Choroid plexus epithelial cell (primary cell): ENCODE results near the gene FOXS1.
A peak's percentile ranks its signal among the peaks of the same experiment; 100 is the strongest.

Source experiments
- DNase-seq: peaks from one replicate; pipeline ENCODE4 v3.0.0-alpha.2; 2010; ENCODE audit warnings: low read depth
- H3K4me3 ChIP-seq: 2 replicates; pipeline ENCODE4 v1.5.1; 2011; ENCODE audit warnings: low read depth, mild to moderate bottlenecking, control low read depth, low read length, moderate library complexity
- CTCF ChIP-seq: conservative IDR thresholded peaks from 2 replicates; pipeline ENCODE4 v1.5.1; 2011; ENCODE audit warnings: low read depth, mild to moderate bottlenecking, control low read depth, inconsistent platforms, low read length, moderate library complexity

FOXS1 gene

GRCh38 chr20:31845300-31845863 lies at the start of gene FOXS1:
Gene FOXS1 (minus strand): TSS chr20:31845604. CDS start chr20:31845542, 62 bp downstream.
- no peak for TF ChIP-seq CTCF
- no peak for DNase-seq
- no peak within 1 kb of the TSS for H3K4me3 ChIP-seq

GRCh38 chr20:31890646-31891045 lies 45.2 kb upstream of the FOXS1 start:
- no peak overlapping the region for H3K4me3 ChIP-seq
- DNase-seq: no peak
- no peak for TF ChIP-seq CTCF

GRCh38 chr20:31883829-31884228 lies 38.4 kb upstream of the FOXS1 start:
- TF ChIP-seq CTCF: no peak
- DNase-seq: no peak
- no peak overlapping the region for H3K4me3 ChIP-seq

- no peak for TF ChIP-seq CTCF
- H3K4me3 ChIP-seq: no peak overlapping the region
- no peak for DNase-seq
Measured at GRCh38 chr20:31881945-31882344, 36.5 kb upstream of the FOXS1 start.

GRCh38 chr20:31879143-31879987 lies 34.0 kb upstream of the FOXS1 start:
- TF ChIP-seq CTCF: peak; percentile 16
- H3K4me3 ChIP-seq: peak overlapping the region; percentile 64
- peak; percentile 97 for DNase-seq

- DNase-seq: no peak
- no peak for TF ChIP-seq CTCF
- no peak overlapping the region for H3K4me3 ChIP-seq
Measured at GRCh38 chr20:31877684-31878083, 32.3 kb upstream of the FOXS1 start.

- TF ChIP-seq CTCF: no peak
- H3K4me3 ChIP-seq: no peak overlapping the region
- DNase-seq: no peak
Measured at GRCh38 chr20:31875671-31876070, 30.3 kb upstream of the FOXS1 start.
